ENCODE data around the gene RLN2.
"Not testable (repeated sequence)": the region's sequence is repeated elsewhere in the genome, so short reads cannot be mapped to it uniquely, and the experiment has no call there.

RLN2 gene

DNA sequence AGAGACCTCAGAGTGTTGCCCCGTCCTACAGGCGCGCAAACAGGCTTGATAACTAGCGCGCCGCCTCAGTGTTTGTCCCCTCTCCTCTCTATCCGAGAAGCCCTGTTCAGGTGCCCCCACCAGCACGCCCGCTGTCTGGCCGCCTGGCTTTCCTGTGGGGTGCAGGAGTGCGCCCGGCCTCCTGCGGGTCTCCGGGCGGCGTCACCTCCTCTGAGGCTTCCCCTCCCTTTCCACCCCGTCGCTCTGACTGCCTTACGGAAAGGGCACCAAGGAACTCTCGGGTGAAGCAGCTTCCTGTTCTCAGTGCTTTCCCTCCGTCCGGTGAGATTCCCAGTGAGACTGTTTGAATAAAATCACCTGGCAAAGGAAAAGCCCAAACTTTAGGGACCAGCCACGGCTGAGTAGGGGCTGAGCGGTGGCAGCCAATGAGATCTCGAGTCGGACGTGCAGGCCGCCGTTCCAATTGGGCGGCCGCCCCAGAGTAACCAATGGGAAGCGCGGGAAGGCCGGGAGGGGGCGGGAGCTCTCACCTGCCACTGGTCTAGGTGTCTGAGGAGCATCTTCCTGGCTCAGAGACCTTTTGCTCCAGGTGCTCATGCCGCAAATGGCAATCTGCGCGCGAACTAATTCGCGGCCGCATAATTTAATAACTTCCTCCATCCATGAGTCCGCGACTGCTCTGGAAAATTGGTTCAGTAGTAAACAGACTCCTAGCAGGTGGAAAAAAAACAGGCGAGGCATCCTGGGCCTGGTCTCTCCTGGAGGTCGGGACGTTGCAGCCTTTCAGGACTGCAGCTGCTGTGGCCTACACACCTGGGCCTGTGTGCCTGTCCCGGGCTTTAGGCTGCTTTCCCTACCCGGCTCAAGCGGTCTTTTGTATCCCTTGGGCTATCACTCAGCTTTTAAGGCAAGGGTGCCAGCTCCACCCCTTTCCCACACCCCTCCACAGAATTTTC is at the start of gene RLN2:
RLN2 (minus strand) TSS at position 877 of the 956 bp plus-strand sequence; CDS start at position 741, 136 bp downstream.
- DNase-seq (ENCODE audit: low read depth in 2 of 2); H3K4me3 ChIP-seq (replicated peaks in 1 of 2; ENCODE audit: low read depth in 2 of 2, low read length in 2 of 2): not testable (repeated sequence)

- TF ChIP-seq, protein P1, sequence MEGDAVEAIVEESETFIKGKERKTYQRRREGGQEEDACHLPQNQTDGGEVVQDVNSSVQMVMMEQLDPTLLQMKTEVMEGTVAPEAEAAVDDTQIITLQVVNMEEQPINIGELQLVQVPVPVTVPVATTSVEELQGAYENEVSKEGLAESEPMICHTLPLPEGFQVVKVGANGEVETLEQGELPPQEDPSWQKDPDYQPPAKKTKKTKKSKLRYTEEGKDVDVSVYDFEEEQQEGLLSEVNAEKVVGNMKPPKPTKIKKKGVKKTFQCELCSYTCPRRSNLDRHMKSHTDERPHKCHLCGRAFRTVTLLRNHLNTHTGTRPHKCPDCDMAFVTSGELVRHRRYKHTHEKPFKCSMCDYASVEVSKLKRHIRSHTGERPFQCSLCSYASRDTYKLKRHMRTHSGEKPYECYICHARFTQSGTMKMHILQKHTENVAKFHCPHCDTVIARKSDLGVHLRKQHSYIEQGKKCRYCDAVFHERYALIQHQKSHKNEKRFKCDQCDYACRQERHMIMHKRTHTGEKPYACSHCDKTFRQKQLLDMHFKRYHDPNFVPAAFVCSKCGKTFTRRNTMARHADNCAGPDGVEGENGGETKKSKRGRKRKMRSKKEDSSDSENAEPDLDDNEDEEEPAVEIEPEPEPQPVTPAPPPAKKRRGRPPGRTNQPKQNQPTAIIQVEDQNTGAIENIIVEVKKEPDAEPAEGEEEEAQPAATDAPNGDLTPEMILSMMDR (IDR thresholded peaks at IDR 0.05; ENCODE audit: low read depth, low read length): no peak
- no peak for DNase-seq (ENCODE audit: low read depth in 2 of 2)
- no peak overlapping the region for H3K4me3 ChIP-seq (replicated peaks in 1 of 2; ENCODE audit: low read depth in 2 of 2, low read length in 2 of 2)
Measured at GRCh38 chr9:5354184-5354583, 49.7 kb upstream of the RLN2 start.

- H3K4me3 ChIP-seq (replicated peaks in 1 of 2; ENCODE audit: low read depth in 2 of 2, low read length in 2 of 2): no peak overlapping the region
- TF ChIP-seq, protein P1 (IDR thresholded peaks at IDR 0.05; ENCODE audit: low read depth, low read length): no peak
- no peak for DNase-seq (ENCODE audit: low read depth in 2 of 2)
Measured at GRCh38 chr9:5352637-5353248, 48.2 kb upstream of the RLN2 start.

DNA sequence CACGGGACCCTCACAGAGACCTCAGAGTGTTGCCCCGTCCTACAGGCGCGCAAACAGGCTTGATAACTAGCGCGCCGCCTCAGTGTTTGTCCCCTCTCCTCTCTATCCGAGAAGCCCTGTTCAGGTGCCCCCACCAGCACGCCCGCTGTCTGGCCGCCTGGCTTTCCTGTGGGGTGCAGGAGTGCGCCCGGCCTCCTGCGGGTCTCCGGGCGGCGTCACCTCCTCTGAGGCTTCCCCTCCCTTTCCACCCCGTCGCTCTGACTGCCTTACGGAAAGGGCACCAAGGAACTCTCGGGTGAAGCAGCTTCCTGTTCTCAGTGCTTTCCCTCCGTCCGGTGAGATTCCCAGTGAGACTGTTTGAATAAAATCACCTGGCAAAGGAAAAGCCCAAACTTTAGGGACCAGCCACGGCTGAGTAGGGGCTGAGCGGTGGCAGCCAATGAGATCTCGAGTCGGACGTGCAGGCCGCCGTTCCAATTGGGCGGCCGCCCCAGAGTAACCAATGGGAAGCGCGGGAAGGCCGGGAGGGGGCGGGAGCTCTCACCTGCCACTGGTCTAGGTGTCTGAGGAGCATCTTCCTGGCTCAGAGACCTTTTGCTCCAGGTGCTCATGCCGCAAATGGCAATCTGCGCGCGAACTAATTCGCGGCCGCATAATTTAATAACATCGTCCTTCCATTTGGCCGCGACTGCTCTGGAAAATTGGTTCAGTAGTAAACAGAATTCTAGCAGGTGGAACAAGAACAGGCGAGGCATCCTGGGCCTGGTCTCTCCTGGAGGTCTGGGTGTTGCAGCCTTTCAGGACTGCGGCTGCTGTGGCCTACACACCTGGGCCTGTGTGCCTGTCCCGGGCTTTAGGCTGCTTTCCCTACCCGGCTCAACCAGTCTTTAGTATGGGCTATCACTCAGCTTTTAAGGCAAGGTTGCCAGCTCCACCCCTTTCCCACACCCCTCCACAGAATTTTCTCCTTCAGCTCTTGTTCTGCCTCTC is 34.8 kb upstream of the RLN2 start, which contains the start of gene RLN1:
RLN1 (minus strand) TSS at position 885 of the 990 bp plus-strand sequence; CDS start at position 755, 130 bp downstream.
- not testable (repeated sequence) for H3K4me3 ChIP-seq (replicated peaks in 1 of 2; ENCODE audit: low read depth in 2 of 2, low read length in 2 of 2); DNase-seq (ENCODE audit: low read depth in 2 of 2)

- no peak overlapping the region for H3K4me3 ChIP-seq (replicated peaks in 1 of 2; ENCODE audit: low read depth in 2 of 2, low read length in 2 of 2)
- DNase-seq (ENCODE audit: low read depth in 2 of 2): no peak
- TF ChIP-seq, protein P1 (IDR thresholded peaks at IDR 0.05; ENCODE audit: low read depth, low read length): no peak
Measured at GRCh38 chr9:5336688-5337087, 32.2 kb upstream of the RLN2 start.

GRCh38 chr9:5331276-5331675 is 26.8 kb upstream of the RLN2 start:
- DNase-seq (ENCODE audit: low read depth in 2 of 2); H3K4me3 ChIP-seq (replicated peaks in 1 of 2; ENCODE audit: low read depth in 2 of 2, low read length in 2 of 2): not testable (repeated sequence)

- no peak for DNase-seq (ENCODE audit: low read depth in 2 of 2)
- TF ChIP-seq, protein P1 (IDR thresholded peaks at IDR 0.05; ENCODE audit: low read depth, low read length): no peak
- H3K4me3 ChIP-seq (replicated peaks in 1 of 2; ENCODE audit: low read depth in 2 of 2, low read length in 2 of 2): no peak overlapping the region
Measured at GRCh38 chr9:5326893-5327548, 22.5 kb upstream of the RLN2 start.
